IMR-90 (cell line): ENCODE measurements around the gene MTHFSD. TPM values are rescaled to one million over a fixed set of nuclear protein-coding genes. Genes with fewer than 3 reads are reported as not detected.

ENCODE experiments used
- CHD1 ChIP-seq: IDR thresholded peaks from 2 replicates; pipeline ENCODE4 v1.6.1; 2012; ENCODE audit warnings: low read depth, low read length, improper control_type of control experiment
- MAFK ChIP-seq: IDR thresholded peaks from 2 replicates; pipeline ENCODE4 v1.6.1; 2012; ENCODE audit warnings: low read depth, low read length, improper control_type of control experiment
- MXI1 ChIP-seq: IDR thresholded peaks from 2 replicates; pipeline ENCODE4 v1.6.1; 2012; ENCODE audit warnings: low read depth, mild to moderate bottlenecking, low read length, moderate library complexity, borderline replicate concordance
- polyA plus RNA-seq, 3 experiments: library from polyadenylated mRNA; depleted of rRNA; stranded (reverse); fragments of >200 nt; gene quantifications; 2 replicates each; pipeline ENCODE4 v1.2.3, GENCODE V29; 2012; ENCODE audit warnings: low replicate concordance in 1 of 3
- total RNA-seq: library from RNA; depleted of rRNA; stranded (reverse); fragments of >200 nt; gene quantifications from 2 replicates; pipeline ENCODE4 v1.2.3, GENCODE V29; 2012

The MTHFSD gene
- total and polyA plus RNA-seq, 2 of the 4 experiments (the other 2 are of a cell fraction), result 8.2 to 16.8 TPM

DNA sequence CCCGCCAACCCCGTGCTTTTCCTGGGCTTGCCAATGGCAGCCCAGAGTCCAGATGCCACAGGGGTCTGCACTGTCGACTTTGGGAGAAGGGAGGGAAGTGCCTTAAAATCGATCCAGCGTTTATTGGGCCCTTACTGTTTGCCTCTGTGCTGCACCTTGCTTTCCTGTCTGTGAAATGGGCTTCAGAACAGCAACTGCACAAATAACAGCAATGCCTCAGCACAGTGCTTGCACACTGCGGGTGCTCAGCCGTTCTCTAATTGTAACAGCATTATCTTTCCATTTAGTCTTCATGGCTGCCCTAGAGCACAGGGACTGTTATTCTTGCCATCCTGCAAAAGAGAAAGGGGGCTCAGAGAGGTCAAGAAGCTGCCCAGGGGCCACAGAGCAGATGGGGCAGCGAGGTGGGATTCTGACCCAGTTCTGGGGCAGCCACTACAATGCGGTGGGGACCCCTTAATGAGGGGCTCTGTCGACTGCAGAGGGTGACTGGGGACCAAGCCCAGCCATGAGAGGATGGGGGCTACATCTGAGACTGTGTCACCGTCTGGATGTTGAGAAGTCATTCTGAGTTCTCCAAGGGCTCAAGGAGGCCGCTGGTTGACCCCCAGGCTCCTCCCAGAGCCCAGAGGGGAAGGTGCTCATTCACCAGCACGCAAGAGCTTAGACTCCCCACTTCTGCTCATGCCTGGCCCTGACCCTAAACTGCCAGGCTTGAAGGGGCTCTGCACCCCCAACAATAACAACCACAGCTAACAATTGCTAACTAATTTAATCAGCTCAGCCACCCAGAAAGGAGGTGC lies 54.1 kb downstream of the MTHFSD start (continued):
- TF ChIP-seq CHD1, result no peak
- TF ChIP-seq MAFK, result no peak
- TF ChIP-seq MXI1, result no peak
